Gastroesophageal sphincter (tissue), 4 donors: ENCODE measurements around the gene PSME1. TPM values are rescaled to one million over a fixed set of nuclear protein-coding genes. Genes with fewer than 3 reads are reported as not detected.

Source experiments
- ATAC-seq: fragments of 150-250 bp; one replicate; pipeline ENCODE4 v1.9.1; 2016; ENCODE audit warnings: mild to moderate bottlenecking, moderate library complexity
- H3K27ac ChIP-seq, 4 donors: fragments of 200-600 bp; sonication (generic) in 3 of 4; 1 replicate in 3 of 4; 2 replicates in 1 of 4; pipeline ENCODE4 v1.5.1; 2016 to 2019
- H3K27me3 ChIP-seq: fragments of 200-600 bp; sonication (generic); one replicate; pipeline ENCODE4 v1.5.1; 2019
- H3K36me3 ChIP-seq, 2 donors: fragments of 200-600 bp; sonication (generic); one replicate each; pipeline ENCODE4 v1.5.1; 2019; ENCODE audit warnings: control low read depth in 1 of 2
- H3K4me1 ChIP-seq, 3 donors: fragments of 200-600 bp; sonication (generic); 1 replicate in 2 of 3; 2 replicates in 1 of 3; pipeline ENCODE4 v1.5.1; 2016 to 2019; ENCODE audit warnings: control low read depth in 2 of 3
- H3K4me3 ChIP-seq, 2 donors: fragments of 200-600 bp; sonication (generic); one replicate each; pipeline ENCODE4 v1.5.1; 2019; ENCODE audit warnings: mild to moderate bottlenecking in 1 of 2, moderate library complexity in 1 of 2
- H3K9me3 ChIP-seq, 3 donors: fragments of 200-600 bp; sonication (generic); one replicate each; pipeline ENCODE4 v1.5.1; 2017 to 2019; ENCODE audit warnings: control low read depth in 2 of 3
- CTCF ChIP-seq, 4 experiments: fragments of 200-600 bp in 2 of 4; fragments of 450-650 bp in 2 of 4; sonication (generic) in 1 of 4; IDR thresholded peaks; one replicate each; pipeline ENCODE4 v1.5.1; 2017 to 2019; ENCODE audit warnings: antibody characterized with exemption in 4 of 4, mild to moderate bottlenecking in 2 of 4, moderate library complexity in 2 of 4
- EP300 ChIP-seq: sonication (generic); formaldehyde crosslinking; IDR thresholded peaks from one replicate; pipeline ENCODE4 v1.6.1; 2017; ENCODE audit warnings: antibody characterized with exemption, mild to moderate bottlenecking
- POLR2A ChIP-seq, 2 donors: fragments of 450-650 bp; IDR thresholded peaks; one replicate each; pipeline ENCODE4 v1.6.1; 2017; ENCODE audit warnings: antibody characterized with exemption in 2 of 2, mild to moderate bottlenecking in 2 of 2, moderate library complexity in 1 of 2
- POLR2AphosphoS5 ChIP-seq: sonication (generic); formaldehyde crosslinking; IDR thresholded peaks from one replicate; pipeline ENCODE4 v1.6.1; 2017; ENCODE audit warnings: antibody characterized with exemption
- WGBS, 2 donors: methylation state at CpG; one replicate each; pipeline ENCODE4 v1.1.5; 2018; ENCODE audit warnings: low coverage in 1 of 2; 5-methylcytosine and 5-hydroxymethylcytosine counted together
- total RNA-seq, 4 donors: library from RNA; depleted of rRNA; stranded (reverse); fragments of >200 nt; gene quantifications; one replicate each; pipeline ENCODE4 v1.1.0, GENCODE V29; 2016

Gene PSME1
- total RNA-seq, 4 donors from 2014 or later: 114 to 186 (median 127) TPM

- ATAC-seq: no peak
- Histone ChIP-seq H3K4me1 (no peaks in the 10 kb centered on the region), H3K27ac (no peak overlapping the region), H3K27me3 (no peaks in the 10 kb centered on the region), H3K36me3 (peaks cover 0 to 71% of the 10 kb centered on the region in 2 donors), H3K9me3 (no peaks in the 10 kb centered on the region), H3K4me3 (no peak overlapping the region)
- WGBS, 2 donors: 89 to 90% methylated on average over 4 to 5 of the region's 8 CpGs
- no peak for TF ChIP-seq POLR2A (IDR thresholded peaks at IDR 0.05)
- no peak for TF ChIP-seq CTCF (IDR thresholded peaks at IDR 0.05)
- no peak for TF ChIP-seq POLR2AphosphoS5
- TF ChIP-seq EP300: no peak
Observed at GRCh38 chr14:24122898-24123297, 13.1 kb upstream of the PSME1 start.

DNA sequence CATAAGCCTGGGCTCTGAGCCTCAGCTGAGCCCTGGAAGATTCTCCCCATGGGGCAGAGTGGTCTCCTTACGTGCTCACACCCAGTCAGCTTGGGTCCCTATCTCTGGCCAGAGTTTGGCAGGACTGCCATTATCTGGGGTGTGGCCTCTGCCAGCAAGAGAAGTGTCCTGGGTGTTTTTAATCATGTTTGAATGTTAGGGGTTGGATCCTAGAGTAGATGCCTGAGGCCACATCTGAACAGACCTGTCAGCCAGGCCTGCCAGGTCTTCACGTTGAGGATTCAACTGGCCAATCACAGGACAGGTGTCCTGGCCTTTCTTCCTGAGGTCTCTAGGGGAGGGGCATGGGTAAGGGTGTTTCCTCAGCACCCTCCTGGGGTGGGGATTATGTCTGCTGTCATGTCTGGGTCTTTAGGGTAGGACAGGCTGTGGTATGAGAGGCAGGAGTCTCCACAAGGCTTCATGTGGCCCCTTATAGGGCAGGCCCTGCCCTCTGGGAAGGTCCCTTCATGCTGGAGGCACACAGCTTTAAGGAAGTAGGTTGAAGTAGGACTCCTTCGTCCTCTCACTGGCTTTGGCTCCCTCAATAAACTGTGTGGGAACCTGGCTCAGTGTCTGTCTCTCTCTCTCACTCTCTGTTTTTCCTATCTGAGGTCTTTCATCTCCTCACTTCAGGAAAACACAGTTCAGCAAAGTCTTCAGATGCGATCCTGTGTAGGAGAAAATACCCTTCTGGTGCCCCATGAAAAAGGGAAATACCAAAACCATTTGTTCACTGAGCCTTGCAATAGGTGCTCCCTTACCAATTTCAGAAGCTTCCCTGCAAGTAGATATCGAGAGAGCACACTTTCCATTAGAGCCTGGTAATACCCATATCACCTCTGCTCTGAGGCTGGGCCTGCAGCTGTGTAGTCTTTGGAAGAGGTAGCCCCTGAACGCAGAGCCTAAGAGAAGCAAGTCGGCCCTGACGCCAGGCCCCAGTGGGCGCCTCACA is 12.3 kb upstream of the PSME1 start:
- TF ChIP-seq EP300: no peak
- TF ChIP-seq POLR2AphosphoS5: no peak
- no peak for TF ChIP-seq CTCF (IDR thresholded peaks at IDR 0.05)
- no peak for TF ChIP-seq POLR2A (IDR thresholded peaks at IDR 0.05)
- H3K9me3 ChIP-seq: no peaks in the 10 kb centered on the region
- 82% methylated on average over 3 of the region's 9 CpGs; no CpG with 5 or more reads in 1 of the 2 donors for WGBS, 2 donors
- H3K36me3 ChIP-seq: peaks cover 0 to 62% of the 10 kb centered on the region in 2 donors
- no peaks in the 10 kb centered on the region for H3K4me1 ChIP-seq
- H3K4me3 ChIP-seq: no peak overlapping the region
- H3K27ac ChIP-seq: no peak overlapping the region
- H3K27me3 ChIP-seq: no peaks in the 10 kb centered on the region
- no peak for ATAC-seq

DNA sequence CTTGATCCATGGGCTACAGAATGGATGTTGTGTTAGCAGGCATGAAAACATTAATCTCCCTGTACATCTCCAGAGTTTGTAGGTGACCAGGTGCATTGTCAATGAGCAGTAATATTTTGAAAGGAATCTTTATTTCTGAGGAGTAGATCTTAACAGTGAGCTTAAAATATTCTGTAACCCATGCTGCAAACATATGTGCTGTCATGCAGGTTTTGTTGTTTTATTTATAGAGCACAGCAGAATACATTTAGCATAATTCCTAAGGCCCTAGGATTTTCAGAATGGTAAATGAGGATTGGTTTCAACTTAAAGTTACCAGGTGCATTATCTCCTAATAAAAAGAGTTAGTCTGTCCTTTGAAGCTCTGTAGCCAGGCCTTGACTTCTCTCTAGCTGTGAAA is 9.1 kb upstream of the PSME1 start:
- Histone ChIP-seq H3K36me3 (peaks cover 0 to 30% of the 10 kb centered on the region in 2 donors), H3K4me3 (no peak overlapping the region), H3K27me3 (no peaks in the 10 kb centered on the region), H3K27ac (no peak overlapping the region), H3K4me1 (peaks cover 0 to 13% (median 2%) of the 10 kb centered on the region in 3 donors), H3K9me3 (no peaks in the 10 kb centered on the region)
- TF ChIP-seq EP300 (no peak), POLR2A (IDR thresholded peaks at IDR 0.05) (no peak), CTCF (IDR thresholded peaks at IDR 0.05) (no peak)
- no peak for ATAC-seq

DNA sequence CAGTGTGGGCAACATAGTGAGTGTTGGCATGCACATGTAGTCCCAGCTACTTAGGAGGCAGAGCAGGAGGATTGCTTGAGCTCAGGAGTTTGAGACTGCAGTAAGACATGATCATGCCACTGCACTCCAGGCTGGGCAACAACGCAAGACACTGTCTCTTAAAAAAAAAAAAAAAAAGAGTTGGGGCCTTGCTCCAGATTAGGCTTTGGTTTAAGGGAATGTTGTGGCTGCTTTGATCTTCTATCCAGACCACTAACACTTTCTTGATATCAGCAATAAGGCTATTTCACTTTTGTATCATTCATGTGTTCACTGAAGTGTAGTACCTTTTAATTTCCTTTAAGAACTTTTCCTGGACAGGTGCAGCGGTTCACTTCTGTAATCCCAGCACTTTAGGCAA is 8.3 kb upstream of the PSME1 start:
- no peaks in the 10 kb centered on the region for H3K27me3 ChIP-seq
- no peak for ATAC-seq
- no peak overlapping the region for H3K4me3 ChIP-seq
- H3K27ac ChIP-seq: no peak overlapping the region
- WGBS, 2 donors: 100% methylated on average over 2 of the region's 2 CpGs; no CpG with 5 or more reads in 1 of the 2 donors
- no peaks in the 10 kb centered on the region for H3K9me3 ChIP-seq
- H3K4me1 ChIP-seq: peaks cover 0 to 20% (median 2%) of the 10 kb centered on the region in 3 donors
- TF ChIP-seq CTCF (IDR thresholded peaks at IDR 0.05) (no peak), EP300 (no peak), POLR2AphosphoS5 (no peak)
- peaks cover 0 to 23% of the 10 kb centered on the region in 2 donors for H3K36me3 ChIP-seq
